HCT116 (cell line): Measurements from ENCODE around the gene NXPH2. TPM values are rescaled to one million over a fixed set of nuclear protein-coding genes. Genes with fewer than 3 reads are reported as not detected.

ENCODE experiments used
- ATAC-seq: fragments of 200-7000 bp; cut with Tn5 transposase; 2 replicates; pipeline ENCODE4 v1.9.1; 2020; ENCODE audit warnings: mild to moderate bottlenecking, moderate library complexity
- BruUV-seq: library from RNA; stranded (reverse); fragments of 400-500 nt; replicated peaks from 2 replicates; lab custom pipeline; 2021; lab: Mats Ljungman, UMichigan
- CTCF ChIA-PET: fragments of 300-600 bp; sonication (Branson Sonifier 250); formaldehyde crosslinking; loops from one replicate; lab custom pipeline; 2021; ENCODE audit warnings: antibody characterized with exemption; lab: Charles Lee
- POLR2A ChIA-PET: fragments of 300-600, 350-600 bp; sonication (Branson Sonifier 250); formaldehyde crosslinking; loops from one replicate; lab custom pipeline; 2021; ENCODE audit warnings: antibody characterized with exemption; lab: Charles Lee
- RAD21 ChIA-PET, 2 experiments: fragments of 300-600 bp; sonication (Branson Sonifier 250); formaldehyde crosslinking; loops; one replicate each; lab custom pipeline; 2023; ENCODE audit warnings: low total read pairs in 2 of 2; ENCODE audit not compliant: uncharacterized antibody in 2 of 2, unreplicated experiment in 2 of 2, low non-redundant PET in 1 of 2; lab: Charles Lee
- DNase-seq: peaks from one replicate; pipeline ENCODE4 v3.0.0-alpha.2; 2010; ENCODE audit warnings: low read depth, low spot score
- H2AFZ ChIP-seq: fragments of 200-600 bp; shearing (Covaris generic), sonication (generic); 2 replicates; pipeline ENCODE4 v1.6.1; 2017; ENCODE audit warnings: low read depth, mixed run types, mixed read lengths, antibody characterized with exemption, low read length; ENCODE audit not compliant: poor library complexity, severe bottlenecking
- H3K27ac ChIP-seq: 2 replicates; pipeline ENCODE4 v1.5.1; 2012; ENCODE audit warnings: low read depth, low read length
- H3K27me3 ChIP-seq: fragments of 200-600 bp; sonication (generic); 2 replicates; pipeline ENCODE4 v1.6.1; 2016; ENCODE audit warnings: mixed run types, low read length, mixed read lengths; ENCODE audit not compliant: insufficient read depth
- H3K36me3 ChIP-seq, 2 experiments: fragments of 200-500 bp in 1 of 2; fragments of 200-600 bp in 1 of 2; sonication (Bioruptor generic) in 1 of 2; sonication (generic) in 1 of 2; 2 replicates each; pipeline versions ENCODE4 v1.5.1 to v1.6.1; 2014 to 2016; ENCODE audit warnings: low read length in 2 of 2, inconsistent platforms in 1 of 2, mixed read lengths in 1 of 2, mixed run types in 1 of 2; ENCODE audit not compliant: insufficient read depth in 2 of 2, control insufficient read depth in 1 of 2
- H3K4me1 ChIP-seq, 2 experiments: fragments of 200-600 bp in 1 of 2; sonication (generic) in 1 of 2; 2 replicates each; pipeline versions ENCODE4 v1.5.1 to v1.6.1; 2012 to 2017; ENCODE audit warnings: low read length in 2 of 2, inconsistent platforms in 1 of 2, mild to moderate bottlenecking in 1 of 2, mixed read lengths in 1 of 2, mixed run types in 1 of 2, moderate library complexity in 1 of 2; ENCODE audit not compliant: insufficient read depth in 2 of 2, control insufficient read depth in 1 of 2
- H3K4me2 ChIP-seq: fragments of 200-600 bp; sonication (generic); 2 replicates; pipeline ENCODE4 v1.6.1; 2017; ENCODE audit warnings: mixed run types, low read length, mixed read lengths
- H3K4me3 ChIP-seq, 2 experiments: fragments of 200-600 bp in 1 of 2; sonication (generic) in 1 of 2; replicated peaks in 1 of 2; 2 replicates each; pipeline ENCODE4 v1.5.1; 2011 to 2016; ENCODE audit warnings: low read length in 2 of 2, control low read depth in 1 of 2, low read depth in 1 of 2, mild to moderate bottlenecking in 1 of 2, mixed read lengths in 1 of 2, mixed run types in 1 of 2
- H3K79me2 ChIP-seq: fragments of 200-600 bp; sonication (generic); 2 replicates; pipeline ENCODE4 v1.6.1; 2017; ENCODE audit warnings: mild to moderate bottlenecking, mixed run types, low read length, moderate library complexity, mixed read lengths; ENCODE audit not compliant: insufficient read depth
- H3K9ac ChIP-seq: fragments of 200-600 bp; sonication (generic); 2 replicates; pipeline ENCODE4 v1.6.1; 2016; ENCODE audit warnings: low read length, mixed read lengths
- H3K9me2 ChIP-seq: fragments of 200-600 bp; sonication (generic), shearing (Covaris generic); 2 replicates; pipeline ENCODE4 v1.6.1; 2017; ENCODE audit warnings: mixed run types, mild to moderate bottlenecking, moderate library complexity; ENCODE audit not compliant: insufficient read depth
- H3K9me3 ChIP-seq, 2 experiments: fragments of 200-500 bp in 1 of 2; fragments of 200-600 bp in 1 of 2; sonication (Bioruptor generic) in 1 of 2; sonication (generic) in 1 of 2; 2 replicates each; pipeline ENCODE4 v1.6.1; 2014 to 2017; ENCODE audit warnings: low read length in 2 of 2, mixed read lengths in 2 of 2, inconsistent platforms in 1 of 2, low read depth in 1 of 2, mild to moderate bottlenecking in 1 of 2, mixed run types in 1 of 2, moderate library complexity in 1 of 2; ENCODE audit not compliant: control insufficient read depth in 1 of 2, insufficient read depth in 1 of 2
- H4K20me1 ChIP-seq: fragments of 200-600 bp; sonication (generic), shearing (Covaris generic); 2 replicates; pipeline ENCODE4 v1.6.1; 2017; ENCODE audit warnings: mixed run types, mild to moderate bottlenecking, moderate library complexity; ENCODE audit not compliant: insufficient read depth
- CEBPB ChIP-seq: IDR thresholded peaks from 2 replicates; pipeline ENCODE4 v1.6.1; 2012; ENCODE audit warnings: low read depth
- EGR1 ChIP-seq: IDR thresholded peaks from 2 replicates; pipeline ENCODE4 v1.6.1; 2012; ENCODE audit warnings: low read depth
- ELF1 ChIP-seq: IDR thresholded peaks from 2 replicates; pipeline ENCODE4 v1.6.1; 2012; ENCODE audit warnings: low read depth, borderline replicate concordance
- EZH2 ChIP-seq: fragments of 200-600 bp; sonication (generic); IDR thresholded peaks from 2 replicates; pipeline ENCODE4 v1.6.1; 2017; ENCODE audit warnings: antibody characterized with exemption, mixed run types
- EZH2phosphoT487 ChIP-seq: fragments of 200-600 bp; IDR thresholded peaks from 2 replicates; pipeline ENCODE4 v1.6.1; 2018; ENCODE audit warnings: antibody characterized with exemption, borderline replicate concordance
- JUND ChIP-seq: IDR thresholded peaks from 2 replicates; pipeline ENCODE4 v1.6.1; 2012
- MAX ChIP-seq: IDR thresholded peaks from 2 replicates; pipeline ENCODE4 v1.6.1; 2012
- POLR2A ChIP-seq: IDR thresholded peaks from 2 replicates; pipeline ENCODE4 v1.7.0; 2011; ENCODE audit warnings: borderline replicate concordance; ENCODE audit not compliant: insufficient read depth, insufficient read length; ENCODE audit errors: extremely low read depth
- POLR2AphosphoS5 ChIP-seq: IDR thresholded peaks from 2 replicates; pipeline ENCODE4 v1.6.1; 2011; ENCODE audit warnings: mild to moderate bottlenecking, low read depth, low read length, moderate library complexity
- RAD21 ChIP-seq: IDR thresholded peaks from 2 replicates; pipeline ENCODE4 v1.6.1; 2012; ENCODE audit warnings: low read depth, mild to moderate bottlenecking
- SIN3A ChIP-seq: IDR thresholded peaks from 2 replicates; pipeline ENCODE4 v1.6.1; 2012; ENCODE audit warnings: low read depth
- SP1 ChIP-seq: IDR thresholded peaks from 2 replicates; pipeline ENCODE4 v1.6.1; 2012; ENCODE audit warnings: low read depth
- SRF ChIP-seq: IDR thresholded peaks from 2 replicates; pipeline ENCODE4 v1.6.1; 2012; ENCODE audit warnings: low read depth
- TCF7L2 ChIP-seq: IDR thresholded peaks from 2 replicates; pipeline ENCODE4 v1.7.0; 2011; ENCODE audit warnings: borderline replicate concordance, inconsistent platforms; ENCODE audit not compliant: insufficient read depth, insufficient read length; ENCODE audit errors: extremely low read depth
- YY1 ChIP-seq: IDR thresholded peaks from 2 replicates; pipeline ENCODE4 v1.6.1; 2011; ENCODE audit warnings: low read length, low read depth, moderate library complexity, mild to moderate bottlenecking; ENCODE audit not compliant: insufficient replicate concordance; ENCODE audit errors: extremely low read depth
- intact Hi-C: fragments of 100-400 bp; cut with micrococcal nuclease; formaldehyde crosslinking; loops from 2 replicates; pipeline ENCODE4 v1.10.0; 2022
- total RNA-seq: library from RNA; stranded (reverse); gene quantifications from one replicate; pipeline ENCODE4 v1.2.1, GENCODE V29; 2021; ENCODE audit not compliant: unreplicated experiment
- TF ChIP-seq, protein P1 (sequence below), 3 experiments: fragments of 200-600 bp in 1 of 3; sonication (generic) in 1 of 3; IDR thresholded peaks in 2 of 3; conservative IDR thresholded peaks in 1 of 3; 2 replicates each; pipeline ENCODE4 v1.5.1; 2012 to 2017; ENCODE audit warnings: low read depth in 2 of 3, low read length in 2 of 3, antibody characterized with exemption in 1 of 3, borderline replicate concordance in 1 of 3, control low read depth in 1 of 3, mild to moderate bottlenecking in 1 of 3, mixed read lengths in 1 of 3, mixed run types in 1 of 3, moderate library complexity in 1 of 3; ENCODE audit not compliant: insufficient read depth in 1 of 3
- TF ChIP-seq, protein P2 (sequence below): IDR thresholded peaks from 2 replicates; pipeline ENCODE4 v1.6.1; 2012

Gene NXPH2
- total RNA-seq, 1 experiment from 2014 or later = not detected

DNA sequence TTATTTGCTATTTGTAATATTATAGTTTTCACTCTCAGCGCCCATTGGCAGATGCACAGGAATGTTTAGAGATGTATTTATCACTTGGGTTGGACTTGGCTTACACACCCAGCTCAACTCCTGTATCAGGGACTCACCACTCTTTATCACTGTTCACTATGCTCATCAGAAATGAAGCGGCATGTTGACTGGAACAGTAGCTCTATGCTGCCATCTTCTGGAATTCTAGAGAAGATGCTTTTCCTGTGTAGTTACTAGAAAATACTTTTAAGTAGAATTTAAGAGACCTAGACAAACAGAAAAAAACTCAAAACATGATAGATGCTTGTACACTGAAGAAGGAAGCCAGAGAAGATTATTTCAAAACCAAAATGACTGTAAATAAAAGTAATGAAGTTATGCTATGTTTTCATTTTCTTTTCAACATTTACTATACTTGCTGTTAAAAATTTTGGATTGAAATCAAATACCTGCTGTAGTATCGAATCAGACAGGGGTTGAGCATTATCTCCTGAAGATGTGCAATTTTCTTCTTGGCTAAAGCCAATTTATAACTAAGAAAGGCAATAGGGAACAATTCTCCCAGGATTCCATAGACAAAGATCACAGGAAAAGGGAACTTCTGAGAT is 47.4 kb upstream of the NXPH2 start:
- no peak overlapping the region for H3K9ac ChIP-seq
- H3K4me1 ChIP-seq = no peaks in the 10 kb centered on the region
- ChIA-PET POLR2A (no interaction called here), RAD21 (interaction anchor here (0.6 to 1.5 kb wide), 10 partner anchors 13 to 962 kb away, joined by 3 to 5 read pairs (median 4); no protein-coding TSS in a partner anchor), CTCF (interaction anchor here (0.6 to 3.3 kb wide), 16 partner anchors 9 to 961 kb away, joined by 3 to 40 read pairs (median 5); no protein-coding TSS in a partner anchor)
- no peaks in the 10 kb centered on the region for H4K20me1 ChIP-seq
- TF ChIP-seq, protein P1, sequence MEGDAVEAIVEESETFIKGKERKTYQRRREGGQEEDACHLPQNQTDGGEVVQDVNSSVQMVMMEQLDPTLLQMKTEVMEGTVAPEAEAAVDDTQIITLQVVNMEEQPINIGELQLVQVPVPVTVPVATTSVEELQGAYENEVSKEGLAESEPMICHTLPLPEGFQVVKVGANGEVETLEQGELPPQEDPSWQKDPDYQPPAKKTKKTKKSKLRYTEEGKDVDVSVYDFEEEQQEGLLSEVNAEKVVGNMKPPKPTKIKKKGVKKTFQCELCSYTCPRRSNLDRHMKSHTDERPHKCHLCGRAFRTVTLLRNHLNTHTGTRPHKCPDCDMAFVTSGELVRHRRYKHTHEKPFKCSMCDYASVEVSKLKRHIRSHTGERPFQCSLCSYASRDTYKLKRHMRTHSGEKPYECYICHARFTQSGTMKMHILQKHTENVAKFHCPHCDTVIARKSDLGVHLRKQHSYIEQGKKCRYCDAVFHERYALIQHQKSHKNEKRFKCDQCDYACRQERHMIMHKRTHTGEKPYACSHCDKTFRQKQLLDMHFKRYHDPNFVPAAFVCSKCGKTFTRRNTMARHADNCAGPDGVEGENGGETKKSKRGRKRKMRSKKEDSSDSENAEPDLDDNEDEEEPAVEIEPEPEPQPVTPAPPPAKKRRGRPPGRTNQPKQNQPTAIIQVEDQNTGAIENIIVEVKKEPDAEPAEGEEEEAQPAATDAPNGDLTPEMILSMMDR (IDR thresholded peaks at IDR 0.05 in 2 of 3, conservative IDR thresholded peaks at IDR 0.05 in 1 of 3; ENCODE audit: borderline replicate concordance in 1 of 3, insufficient read depth in 1 of 3, low read depth in 2 of 3, low read length in 2 of 3) = peak; percentile 53 to 74 (median 62); a peak in 5 of 6 replicates
- TF ChIP-seq MAX (no peak), RAD21 (peak; percentile 77)
- no peak overlapping the region for H3K4me3 ChIP-seq
- H3K27ac ChIP-seq = no peak overlapping the region
- no peak overlapping the region for H3K4me2 ChIP-seq
- BruUV-seq = no TSS peak
- no peaks in the 10 kb centered on the region for H3K27me3 ChIP-seq
- intact Hi-C loops = loop anchor here (1.0 to 10.0 kb wide), 4 partner anchors 453 to 961 kb away; no protein-coding TSS in a partner anchor
- peak overlapping the region; percentile 64 for H2AFZ ChIP-seq
- ATAC-seq (peak; percentile 81), DNase-seq (peak; percentile 77)
- H3K79me2 ChIP-seq = no peaks in the 10 kb centered on the region
- no peaks in the 10 kb centered on the region for H3K9me2 ChIP-seq
- no peaks in the 10 kb centered on the region for H3K36me3 ChIP-seq
- no peaks in the 10 kb centered on the region for H3K9me3 ChIP-seq

DNA sequence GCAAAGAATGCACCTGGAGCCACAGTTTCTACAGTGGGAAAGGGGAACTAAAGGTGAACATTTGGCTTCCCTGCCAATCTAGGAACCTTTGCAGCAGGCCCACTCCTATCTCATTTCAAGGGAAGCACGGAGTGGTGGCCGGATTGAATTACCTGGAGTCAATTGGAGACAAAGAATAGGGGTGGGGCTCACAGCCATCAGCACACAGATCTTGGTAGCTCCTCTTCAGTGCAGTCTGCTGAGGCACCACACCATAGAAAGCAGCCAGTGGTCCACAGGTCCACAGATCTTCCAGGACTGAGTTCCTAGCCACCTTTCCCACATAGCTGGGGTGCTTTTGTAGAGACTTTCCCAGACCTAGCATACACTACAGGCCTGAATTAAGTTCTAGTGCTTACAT is 43.5 kb upstream of the NXPH2 start:
- no peaks in the 10 kb centered on the region for H3K27me3 ChIP-seq
- H3K9me3 ChIP-seq = no peaks in the 10 kb centered on the region
- BruUV-seq = no TSS peak

More for the DNA sequence above, 43.5 kb upstream of the NXPH2 start:
- Histone ChIP-seq H2AFZ (no peak overlapping the region), H3K9ac (no peak overlapping the region), H3K79me2 (no peaks in the 10 kb centered on the region), H3K4me3 (no peak overlapping the region), H3K36me3 (no peaks in the 10 kb centered on the region), H3K9me2 (no peaks in the 10 kb centered on the region), H3K4me2 (no peak overlapping the region), H3K27ac (no peak overlapping the region), H3K4me1 (no peaks in the 10 kb centered on the region), H4K20me1 (no peaks in the 10 kb centered on the region)
- TF ChIP-seq SIN3A (no peak), POLR2AphosphoS5 (no peak), TCF7L2 (no peak), POLR2A (no peak), EZH2 (no peak), CEBPB (no peak), SRF (no peak), JUND (no peak), ELF1 (no peak), SP1 (no peak), EGR1 (no peak), MAX (no peak), YY1 (no peak), EZH2phosphoT487 (no peak)
- TF ChIP-seq, protein P2, sequence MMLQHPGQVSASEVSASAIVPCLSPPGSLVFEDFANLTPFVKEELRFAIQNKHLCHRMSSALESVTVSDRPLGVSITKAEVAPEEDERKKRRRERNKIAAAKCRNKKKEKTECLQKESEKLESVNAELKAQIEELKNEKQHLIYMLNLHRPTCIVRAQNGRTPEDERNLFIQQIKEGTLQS = no peak
- CTCF ChIA-PET = interaction anchor here (1.5 kb wide), 2 partner anchors 9 to 935 kb away, joined by 3 read pairs; no protein-coding TSS in a partner anchor
- RAD21 ChIA-PET = no interaction called here
- POLR2A ChIA-PET = no interaction called here
- intact Hi-C loops = loop anchor here (10.0 kb wide), 2 partner anchors 449 to 729 kb away; no protein-coding TSS in a partner anchor
- ATAC-seq (no peak), DNase-seq (no peak)
